GM19238 (cell line): ENCODE measurements around the gene IGFBP2.

Experiments used
- DNase-seq: peaks from one replicate; pipeline ENCODE4 v3.0.0; 2011; ENCODE audit warnings: low spot score; ENCODE audit not compliant: insufficient read length

IGFBP2 gene

GRCh38 chr2:216681683-216682082 lies 48.5 kb downstream of the IGFBP2 start:
- DNase-seq = no peak

GRCh38 chr2:216683846-216684245 lies 50.6 kb downstream of the IGFBP2 start:
- DNase-seq = no peak

GRCh38 chr2:216685327-216685875 lies 52.2 kb downstream of the IGFBP2 start:
- no peak for DNase-seq

GRCh38 chr2:216687111-216687510 lies 53.9 kb downstream of the IGFBP2 start:
- no peak for DNase-seq

GRCh38 chr2:216687646-216688045 lies 54.4 kb downstream of the IGFBP2 start:
- DNase-seq = no peak

- DNase-seq = no peak
Observed at GRCh38 chr2:216688731-216689340, 55.6 kb downstream of the IGFBP2 start.

- DNase-seq = no peak
Observed at GRCh38 chr2:216689397-216689796, 56.2 kb downstream of the IGFBP2 start.

- no peak for DNase-seq
Observed at GRCh38 chr2:216690456-216690852, 57.2 kb downstream of the IGFBP2 start.

- DNase-seq = no peak
Observed at GRCh38 chr2:216690853-216691741, 57.9 kb downstream of the IGFBP2 start.

GRCh38 chr2:216692636-216693413 lies 59.6 kb downstream of the IGFBP2 start:
- peak; percentile 32 for DNase-seq

- no peak for DNase-seq
Observed at GRCh38 chr2:216693414-216694080, 60.3 kb downstream of the IGFBP2 start.

GRCh38 chr2:216694082-216694825 lies 61.0 kb downstream of the IGFBP2 start:
- no peak for DNase-seq

- no peak for DNase-seq
Observed at GRCh38 chr2:216694826-216695217, 61.6 kb downstream of the IGFBP2 start.

- no peak for DNase-seq
Observed at GRCh38 chr2:216695401-216695821, 62.2 kb downstream of the IGFBP2 start, which contains the start of gene IGFBP5. Gene IGFBP5 (minus strand): TSS chr2:216695549. CDS start chr2:216694775, 774 bp downstream.

GRCh38 chr2:216696321-216696720 lies 63.1 kb downstream of the IGFBP2 start:
- DNase-seq = no peak

GRCh38 chr2:216696751-216697560 lies 63.7 kb downstream of the IGFBP2 start:
- no peak for DNase-seq

- DNase-seq = no peak
Observed at GRCh38 chr2:216698293-216698692, 65.1 kb downstream of the IGFBP2 start.

- DNase-seq = no peak
Observed at GRCh38 chr2:216698895-216699294, 65.7 kb downstream of the IGFBP2 start.

GRCh38 chr2:216700088-216700567 lies 66.9 kb downstream of the IGFBP2 start:
- no peak for DNase-seq
